HG03159 (cell line): ENCODE results near the gene ZFAND2B.
A peak's percentile ranks its signal among the peaks of the same experiment; 100 is the strongest.
"Not testable (repeated sequence)": the region's sequence is repeated elsewhere in the genome, so short reads cannot be mapped to it uniquely, and the experiment has no call there.

Experiments
- ATAC-seq: cut with Tn5 transposase; IDR thresholded peaks from one replicate; pipeline ENCODE4 v1.9.1; 2021; ENCODE audit warnings: mild to moderate bottlenecking, moderate library complexity; ENCODE audit not compliant: unreplicated experiment

The ZFAND2B gene

GRCh38 chr2:219250049-219250781 is 43.6 kb downstream of the ZFAND2B start:
- no peak for ATAC-seq

- ATAC-seq = no peak
Observed at GRCh38 chr2:219251656-219252055, 45.1 kb downstream of the ZFAND2B start.

- ATAC-seq = no peak
Observed at GRCh38 chr2:219252084-219252483, 45.5 kb downstream of the ZFAND2B start.

DNA sequence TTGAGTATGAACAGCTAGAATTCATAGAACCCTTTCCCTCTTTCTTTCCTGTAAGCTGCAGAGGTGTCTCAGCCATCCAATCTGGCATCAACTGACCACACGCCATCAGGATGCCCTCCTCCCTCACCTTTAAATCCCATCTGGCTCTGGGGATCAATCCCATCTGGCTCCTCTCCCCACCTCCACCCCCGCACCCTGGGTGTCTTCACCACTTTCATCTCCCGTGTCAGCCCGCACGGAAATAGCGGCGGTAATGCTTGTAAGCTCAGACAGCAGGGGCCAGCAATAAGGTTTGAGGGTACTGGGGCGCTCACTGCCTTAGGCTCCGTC is 46.0 kb downstream of the ZFAND2B start:
- ATAC-seq = no peak

- ATAC-seq = peak; percentile 14
Observed at GRCh38 chr2:219252900-219253752, 46.5 kb downstream of the ZFAND2B start, which contains the start of gene TUBA4B. Gene TUBA4B (plus strand): TSS chr2:219253243. CDS start chr2:219253408, 165 bp downstream.

DNA sequence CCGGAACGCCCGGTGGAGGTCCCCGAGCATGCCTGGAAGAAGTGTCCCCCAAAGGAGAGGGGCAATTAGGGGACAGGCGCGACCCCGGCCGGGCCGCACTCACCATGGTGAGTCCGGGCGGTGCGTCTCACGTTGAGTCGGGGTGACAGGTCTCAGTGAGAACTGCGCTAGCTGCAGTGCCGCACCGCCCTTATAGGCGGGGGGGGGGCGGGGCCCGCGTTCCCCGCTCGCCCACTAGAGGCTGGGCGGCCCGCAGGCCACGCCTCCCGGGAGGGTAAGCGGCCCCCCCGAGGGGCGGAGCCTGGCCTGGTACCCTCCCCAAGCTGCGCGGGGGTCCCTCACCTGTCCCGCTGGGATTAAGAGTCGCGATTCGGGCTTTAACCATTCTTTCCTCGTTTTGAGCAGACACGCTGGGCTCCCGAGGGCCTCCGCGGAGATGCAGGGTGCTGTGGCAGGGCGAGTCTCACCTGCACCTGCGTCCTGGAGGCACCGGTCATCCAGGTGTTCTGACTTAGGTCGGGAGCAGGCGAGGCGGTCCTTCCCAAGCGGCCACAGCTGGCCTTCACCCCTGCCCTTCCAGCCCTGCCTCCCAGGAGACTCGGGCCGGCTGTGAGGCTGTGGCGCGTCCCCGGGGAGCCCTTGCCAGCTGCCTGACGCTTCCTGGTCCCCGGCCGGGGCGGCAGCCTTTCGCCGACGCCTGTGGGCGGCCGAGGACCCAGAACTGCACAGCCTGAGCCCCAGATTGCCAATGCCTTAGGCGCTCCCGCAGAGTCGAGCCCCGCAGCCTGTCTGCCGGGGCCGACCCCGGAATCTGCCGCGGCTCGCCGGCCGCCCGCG is 47.4 kb downstream of the ZFAND2B start, which contains the start of gene TUBA4A:
Gene TUBA4A, minus strand, starts transcription at position 166 of the 837 bp plus-strand sequence. Its CDS starts 60 bp downstream, at position 106.
- peak; percentile 51 for ATAC-seq

DNA sequence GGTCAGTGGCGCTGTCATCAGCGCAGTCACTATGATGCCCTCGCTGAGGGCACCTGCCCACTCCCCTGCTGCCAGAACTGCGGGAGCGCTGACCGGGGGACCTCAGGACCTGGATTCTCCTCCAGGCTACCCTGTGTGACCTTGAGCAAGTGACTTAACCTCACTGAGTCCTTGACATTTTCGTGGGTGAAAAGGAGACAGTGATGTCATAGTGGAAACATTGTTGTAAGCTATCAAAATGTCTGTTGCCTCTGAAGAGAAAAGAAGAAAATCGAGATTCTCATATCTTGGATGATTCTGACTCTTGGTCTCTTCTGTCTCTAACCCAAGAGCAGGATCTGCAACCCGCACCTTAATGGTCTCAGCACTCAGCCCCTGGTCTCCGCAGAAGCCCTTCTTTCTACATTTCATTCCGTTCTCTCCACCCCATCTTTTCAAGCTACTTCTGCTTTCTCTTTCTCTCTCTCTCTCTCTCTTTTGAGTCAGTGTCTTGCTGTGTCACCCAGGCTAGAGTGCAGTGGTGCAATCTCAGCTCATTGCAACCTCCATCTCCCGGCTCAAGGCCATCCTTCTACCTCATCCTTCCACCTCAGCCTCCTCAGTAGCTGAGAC is 48.1 kb downstream of the ZFAND2B start:
- ATAC-seq = peak; percentile 34

- ATAC-seq = not testable (repeated sequence)
Observed at GRCh38 chr2:219258942-219259341, 52.4 kb downstream of the ZFAND2B start.
